GM19468 (cell line): ENCODE data around the gene LYRM9.
"Not testable (repeated sequence)": the region's sequence is repeated elsewhere in the genome, so short reads cannot be mapped to it uniquely, and the experiment has no call there.

Experiments used
- ATAC-seq: cut with Tn5 transposase; IDR thresholded peaks from one replicate; pipeline ENCODE4 v1.9.1; 2021; ENCODE audit warnings: mild to moderate bottlenecking, moderate library complexity, moderate number of reproducible peaks; ENCODE audit not compliant: unreplicated experiment; ENCODE audit errors: extremely low read depth

The LYRM9 gene

DNA sequence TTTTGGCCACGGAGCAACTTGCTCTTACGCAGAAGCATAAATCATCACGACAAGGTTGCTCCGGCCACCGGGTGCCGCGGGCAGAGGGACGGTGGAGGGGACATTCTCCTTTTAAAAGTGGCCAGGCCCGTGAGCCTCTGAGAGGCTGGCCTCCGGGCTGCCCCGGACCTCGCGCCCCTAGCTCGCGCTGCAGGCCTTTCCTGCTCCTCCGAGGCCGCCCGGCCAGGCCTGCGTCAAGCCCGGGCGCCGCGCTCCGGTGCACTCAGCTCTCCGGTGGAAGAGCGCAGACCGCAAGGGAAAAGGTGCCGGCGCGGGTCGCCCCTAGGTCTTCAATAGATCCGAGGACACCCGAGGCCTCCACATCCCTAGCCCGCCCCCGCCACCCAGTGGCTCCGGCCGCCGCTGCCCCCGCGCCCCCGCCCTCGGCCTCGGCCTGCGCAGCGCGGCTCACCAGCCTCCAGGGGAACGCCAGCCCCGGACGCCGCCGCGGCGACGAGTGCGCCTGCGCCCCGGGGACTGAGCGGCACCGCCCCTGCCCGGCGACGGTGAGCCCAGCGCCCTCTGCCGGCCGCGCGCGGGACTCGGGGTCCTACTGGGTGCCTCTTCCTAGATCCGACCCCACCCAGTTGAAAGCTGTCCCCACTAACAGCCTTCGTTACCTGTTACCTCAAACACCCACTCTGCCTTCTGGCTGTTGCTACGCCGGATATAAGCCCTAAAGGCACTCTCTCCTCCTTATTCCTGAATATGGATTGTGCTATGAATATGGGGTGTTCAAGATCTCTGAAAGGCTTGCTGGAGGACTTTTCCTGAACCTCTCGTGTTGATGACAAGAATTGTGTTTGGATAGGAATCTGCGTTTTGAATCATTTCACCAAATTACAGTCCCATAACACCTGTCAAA is at the start of gene LYRM9:
LYRM9 (minus strand) TSS at position 500 of the 904 bp plus-strand sequence. CDS start 10,671 bp downstream, outside the sequence.
- peak; percentile 74 for ATAC-seq

DNA sequence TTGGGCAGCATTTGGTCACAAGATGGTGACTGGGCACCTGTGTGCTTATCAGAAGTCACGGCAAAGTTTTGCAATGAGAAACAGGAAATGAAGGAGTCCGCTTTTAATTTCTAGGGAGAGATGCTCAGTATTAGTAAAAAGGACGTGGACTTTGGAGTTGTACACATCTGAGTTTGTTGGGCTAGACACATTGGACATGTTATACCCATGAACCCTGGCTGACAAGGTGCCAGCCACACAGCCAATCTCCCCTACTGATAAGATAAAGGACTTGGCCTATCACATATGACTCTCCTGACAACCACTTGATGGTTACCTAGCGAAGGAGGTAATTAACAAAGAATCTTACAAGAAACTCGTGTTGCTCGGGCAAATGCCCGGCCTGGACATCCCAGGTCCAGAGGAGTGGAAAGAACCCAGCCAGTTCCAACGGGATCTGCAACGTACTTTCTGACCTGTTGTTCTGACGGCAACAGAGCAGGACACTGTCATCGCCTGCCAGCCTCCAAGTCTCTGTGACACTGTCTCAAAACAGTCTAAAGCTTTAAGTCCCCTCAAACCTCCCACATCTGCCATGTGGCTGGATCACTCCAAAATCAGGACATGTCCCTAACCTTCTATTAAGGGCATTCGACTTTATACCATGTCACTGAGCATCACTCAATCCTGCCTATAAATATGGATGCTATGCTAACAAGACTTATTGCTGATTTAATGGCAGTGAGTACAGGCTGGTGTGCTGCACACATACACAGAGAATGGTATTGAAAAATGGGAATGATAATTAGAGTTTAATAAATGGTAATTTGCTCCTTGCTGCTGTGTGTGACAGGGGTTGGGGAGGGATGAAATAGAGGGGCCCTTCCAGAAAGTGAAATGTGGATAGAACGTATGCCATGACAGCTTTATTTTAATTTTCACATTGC is 47.6 kb upstream of the LYRM9 start:
- ATAC-seq: no peak

DNA sequence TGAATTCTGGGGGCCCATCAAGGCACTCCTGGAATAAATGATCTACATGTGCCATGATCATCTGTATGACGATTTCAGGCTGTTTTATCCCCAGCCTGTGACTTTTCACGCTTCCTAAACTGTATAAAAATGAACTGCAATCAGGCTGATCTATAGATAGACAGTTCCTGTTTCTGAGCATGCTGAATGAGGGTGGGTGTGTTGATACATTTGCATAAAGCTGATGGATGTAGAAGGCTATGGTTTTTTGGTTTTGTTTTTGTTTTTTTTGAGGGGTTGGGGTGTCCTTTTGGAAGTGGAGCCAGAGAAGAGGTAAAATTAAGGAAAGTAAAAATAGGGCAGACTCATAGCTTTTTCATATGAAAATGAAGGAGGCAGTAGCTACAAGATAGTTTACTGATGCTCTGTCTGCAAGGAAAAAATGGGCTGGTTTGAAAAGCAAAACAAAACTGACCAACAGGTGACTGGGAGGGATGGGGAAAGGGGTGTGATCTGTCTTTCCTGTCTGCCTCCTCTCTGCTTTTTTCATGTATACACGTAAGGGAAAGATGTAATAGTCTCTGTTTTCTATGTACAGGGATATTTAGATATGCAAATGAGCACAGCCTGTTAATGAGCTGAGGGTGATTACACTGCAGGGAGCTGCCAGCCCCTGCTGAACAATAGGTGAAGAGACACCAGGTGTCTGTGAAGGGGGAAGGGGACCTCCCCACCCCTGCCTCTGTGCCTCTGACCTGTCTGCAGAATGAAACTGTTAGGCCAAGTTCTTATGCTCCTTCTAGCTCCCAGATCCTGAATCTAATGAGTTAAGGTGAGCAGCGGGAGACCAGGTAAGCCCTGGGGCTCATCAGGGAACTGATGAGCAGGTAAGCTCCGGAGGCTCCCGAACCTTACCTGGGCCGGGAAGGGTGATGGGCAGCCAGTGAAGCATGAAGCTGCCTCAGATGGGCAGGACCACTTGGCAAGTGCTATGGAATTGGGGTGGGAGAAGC is 46.6 kb upstream of the LYRM9 start:
- no peak for ATAC-seq

DNA sequence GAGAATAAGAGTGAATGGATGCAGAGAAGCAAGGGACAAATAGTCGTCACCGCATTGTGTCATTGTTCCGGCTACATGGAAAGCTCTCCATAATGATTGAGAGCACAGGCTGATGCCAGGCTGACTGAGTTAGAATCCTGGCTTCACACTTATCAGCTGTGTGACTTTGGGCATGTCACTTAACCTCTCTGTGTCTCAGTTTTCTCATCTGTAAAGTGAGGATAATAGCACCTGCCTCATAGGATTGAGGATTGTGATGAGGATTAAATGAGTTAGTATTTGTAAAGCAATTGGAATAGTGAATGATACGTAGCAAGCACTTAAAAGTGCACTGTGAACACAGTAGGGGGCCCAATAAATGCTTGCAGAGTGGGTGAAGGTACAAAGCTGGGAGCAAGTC is 45.7 kb upstream of the LYRM9 start:
- no peak for ATAC-seq

DNA sequence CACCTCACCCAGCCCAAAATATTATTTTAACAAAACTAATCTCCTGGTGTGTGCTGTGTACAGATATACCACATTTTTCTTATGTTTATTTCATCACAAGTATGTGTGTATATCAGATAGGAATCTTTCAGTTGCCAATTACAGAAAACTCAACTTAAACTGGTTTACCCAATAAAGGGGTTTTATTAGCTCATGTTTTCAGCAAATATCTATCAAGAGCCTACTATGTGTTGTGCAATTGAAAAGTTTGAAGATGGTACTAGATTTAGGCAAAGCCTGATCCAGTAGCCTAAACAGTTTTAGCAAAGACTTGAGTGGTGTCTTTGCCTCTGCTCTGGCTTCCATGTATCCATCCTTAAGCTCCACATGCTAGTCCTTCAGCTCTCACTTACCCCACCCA is 45.1 kb upstream of the LYRM9 start:
- no peak for ATAC-seq

DNA sequence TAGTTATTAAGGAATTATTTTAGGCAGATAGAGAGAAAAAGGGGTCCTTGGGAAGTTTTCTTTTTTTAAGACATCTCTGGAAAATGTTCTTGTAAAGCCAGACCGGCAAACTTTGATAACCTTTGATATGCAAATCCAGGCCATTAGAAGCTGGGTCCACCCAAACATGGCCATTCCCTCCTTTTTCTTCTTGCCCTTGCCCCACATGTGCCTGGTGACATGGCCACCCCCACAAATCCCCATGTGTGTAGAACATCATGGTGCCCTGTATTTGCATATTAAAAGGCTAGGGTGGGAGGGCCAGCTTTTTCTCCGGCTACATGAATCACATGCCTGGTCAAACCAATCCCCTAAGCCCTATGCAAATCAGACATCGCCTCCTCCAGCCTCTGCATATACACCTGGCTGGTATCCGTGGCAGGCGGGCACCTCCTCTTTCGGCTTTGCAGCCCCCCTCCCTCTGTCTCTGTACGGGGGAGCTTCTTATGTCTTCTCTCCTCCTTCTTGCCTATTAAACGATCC is 43.9 kb upstream of the LYRM9 start:
- ATAC-seq: no peak

DNA sequence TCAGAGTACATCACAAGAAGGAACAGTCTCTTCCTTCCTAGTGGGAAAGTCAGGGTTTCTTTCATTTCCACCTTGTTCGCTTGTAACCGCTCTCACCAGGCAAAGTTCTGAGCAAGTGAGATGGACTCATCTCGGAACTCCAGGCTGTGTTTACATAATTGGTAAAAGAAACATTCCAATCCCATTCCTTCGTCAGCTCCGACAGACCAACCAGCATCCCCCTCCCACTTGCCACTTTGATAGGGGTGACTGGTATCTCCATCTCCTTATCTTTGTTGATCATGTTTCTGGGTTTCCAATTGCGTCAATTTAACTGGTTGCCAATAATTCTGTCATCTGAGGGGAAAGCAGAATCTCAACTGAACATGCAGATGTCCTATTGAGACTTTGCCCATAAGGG is 36.8 kb upstream of the LYRM9 start:
- ATAC-seq: no peak

DNA sequence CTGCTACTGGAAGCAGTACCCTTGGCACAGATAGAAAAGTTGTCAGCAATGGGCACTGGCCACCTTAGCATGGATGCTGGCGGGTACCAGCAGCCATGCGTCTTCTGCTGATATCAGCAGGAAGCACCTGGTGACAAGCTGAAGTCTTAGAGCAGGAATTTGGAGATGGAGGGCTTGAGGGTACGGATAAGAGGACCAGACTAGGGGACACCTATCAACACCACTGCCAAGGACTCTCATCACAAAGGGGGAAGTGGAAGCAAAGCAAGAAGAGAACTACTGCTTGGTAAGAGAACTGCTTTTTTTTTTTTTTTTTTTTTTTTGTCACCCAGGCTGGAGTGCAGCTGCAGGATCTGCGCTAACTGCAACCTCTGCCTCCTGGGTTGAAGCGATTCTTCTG is 35.4 kb upstream of the LYRM9 start:
- ATAC-seq: no peak

DNA sequence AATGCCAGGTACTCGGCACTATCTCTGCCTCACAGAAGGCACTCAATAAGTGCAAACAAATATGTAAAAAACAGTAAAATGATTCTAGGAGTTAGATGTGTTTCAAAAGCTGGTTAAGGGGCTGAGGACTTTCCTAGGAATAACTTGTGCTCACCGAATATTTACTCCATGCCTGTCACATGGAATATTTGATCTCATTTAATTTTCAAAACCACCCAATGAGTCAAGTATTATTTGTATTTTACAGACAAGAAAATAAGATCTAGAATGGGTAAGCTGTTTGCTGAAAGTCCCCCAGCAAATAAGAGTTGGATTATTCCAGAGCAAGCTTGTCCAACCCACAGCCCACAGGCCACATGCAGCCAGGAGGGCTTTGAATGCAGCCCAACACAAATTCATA is 34.6 kb upstream of the LYRM9 start:
- no peak for ATAC-seq

DNA sequence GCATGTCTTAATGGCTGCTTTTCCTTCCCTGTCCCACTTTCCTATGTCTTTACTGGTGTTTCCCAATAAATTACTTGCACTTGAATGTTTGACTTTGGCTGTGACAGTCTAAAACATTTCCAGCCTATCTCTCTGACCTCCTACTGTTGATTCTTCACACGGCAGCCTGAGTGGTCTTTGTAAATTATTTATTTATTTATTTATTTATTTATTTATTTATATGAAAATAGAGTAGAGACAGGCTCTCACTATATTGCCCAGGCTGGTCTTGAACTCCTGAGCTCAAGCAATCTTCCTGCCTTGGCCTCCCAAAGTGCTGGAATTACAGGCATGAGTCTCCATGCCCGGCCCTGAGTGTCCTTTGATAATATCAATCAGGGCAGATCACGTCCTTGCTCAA is 28.4 kb upstream of the LYRM9 start:
- ATAC-seq: no peak

DNA sequence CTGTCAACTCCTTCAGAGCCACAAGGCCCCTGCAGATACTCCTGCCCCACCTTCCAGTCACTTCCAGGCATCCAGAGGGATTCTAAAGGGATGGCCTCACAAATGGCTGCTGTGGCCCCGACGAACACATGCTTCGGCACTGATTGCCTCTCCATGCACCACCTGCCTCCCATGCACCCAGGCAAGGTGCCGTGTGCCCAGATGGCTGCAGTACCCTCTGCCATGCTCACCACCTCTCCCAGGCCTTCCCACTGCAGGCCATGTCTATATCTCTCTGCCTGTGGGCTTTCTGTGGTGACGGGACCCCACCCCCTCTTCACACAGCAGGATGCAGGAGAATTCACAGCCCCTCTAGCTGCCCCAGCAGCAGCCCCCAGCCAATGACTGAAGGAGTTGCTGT is 27.9 kb upstream of the LYRM9 start:
- ATAC-seq: no peak

DNA sequence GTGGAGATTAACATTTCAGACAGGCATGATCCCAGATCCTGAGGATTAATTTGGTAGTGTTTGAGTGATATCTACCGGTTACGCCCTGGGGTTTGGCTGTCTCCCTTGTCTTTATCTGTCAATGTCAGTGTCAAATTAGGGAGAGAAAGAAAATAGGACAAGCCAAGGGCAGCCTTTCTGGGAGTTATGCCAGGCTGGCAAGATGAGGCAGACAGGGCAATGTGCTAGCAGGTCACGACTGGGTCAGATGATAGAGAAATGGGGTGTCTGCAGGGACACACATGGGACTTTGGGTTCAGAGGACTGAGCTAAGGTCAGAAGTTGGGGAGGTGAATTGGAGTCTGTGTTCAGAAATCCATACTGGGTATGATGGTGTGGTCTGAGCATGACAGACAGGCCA is 27.4 kb upstream of the LYRM9 start:
- ATAC-seq: no peak

DNA sequence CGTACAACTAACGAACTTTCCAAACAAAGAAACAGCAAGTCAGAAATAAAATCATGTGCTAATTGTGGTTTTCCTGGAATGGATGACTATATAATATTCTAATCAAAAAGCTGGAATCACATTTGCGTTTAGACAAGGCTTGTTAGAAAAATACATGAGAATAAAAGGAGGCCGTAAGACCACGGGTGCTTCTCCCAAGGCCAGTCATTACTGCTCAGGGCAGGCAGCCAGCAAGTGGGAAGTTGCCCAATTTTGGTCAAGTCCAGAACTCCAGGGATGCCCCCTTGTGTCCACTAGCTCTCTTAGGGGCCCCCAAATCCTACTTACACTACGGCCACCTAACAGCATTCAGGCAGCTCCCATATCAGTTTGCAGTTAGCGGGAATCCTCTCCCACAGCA is 25.9 kb upstream of the LYRM9 start:
- ATAC-seq: no peak

DNA sequence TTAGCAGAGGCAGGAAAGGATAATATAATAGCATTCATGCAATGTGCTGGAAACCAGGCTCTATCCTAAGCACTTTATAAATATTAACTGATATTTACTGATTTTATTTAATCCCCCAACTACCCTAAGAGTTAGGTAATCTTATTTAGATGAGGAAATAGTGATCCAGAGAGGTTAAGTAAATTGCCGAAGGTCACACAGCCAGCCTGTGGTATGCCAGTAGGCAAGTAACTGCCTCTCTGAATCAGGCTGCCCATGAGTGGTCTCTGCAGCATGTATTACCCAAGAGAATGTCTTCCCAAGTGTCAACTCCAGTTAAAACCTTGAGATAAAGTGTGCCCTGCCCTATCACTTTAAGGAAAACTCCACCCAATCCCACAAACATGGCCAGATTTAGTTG is 25.3 kb upstream of the LYRM9 start:
- no peak for ATAC-seq

DNA sequence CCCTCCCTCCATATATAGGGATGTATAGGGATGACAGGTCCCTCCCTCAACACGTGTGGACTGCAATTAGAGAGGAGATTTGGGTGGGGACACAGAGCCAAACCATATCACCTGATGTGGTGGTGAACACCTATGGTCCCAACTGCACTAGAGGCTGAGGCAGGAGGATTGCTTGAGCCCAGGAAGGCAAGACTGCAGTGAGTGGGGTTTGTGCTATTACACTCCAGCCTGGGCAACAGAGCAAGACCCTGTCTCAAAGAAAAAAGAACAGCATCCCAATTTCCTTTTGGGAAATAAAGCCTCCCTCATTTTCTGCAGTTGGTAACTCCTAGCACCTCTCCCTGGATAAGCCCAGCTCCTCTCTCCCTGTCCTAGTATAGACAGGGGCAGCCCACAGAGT is 23.8 kb upstream of the LYRM9 start:
- ATAC-seq: no peak

DNA sequence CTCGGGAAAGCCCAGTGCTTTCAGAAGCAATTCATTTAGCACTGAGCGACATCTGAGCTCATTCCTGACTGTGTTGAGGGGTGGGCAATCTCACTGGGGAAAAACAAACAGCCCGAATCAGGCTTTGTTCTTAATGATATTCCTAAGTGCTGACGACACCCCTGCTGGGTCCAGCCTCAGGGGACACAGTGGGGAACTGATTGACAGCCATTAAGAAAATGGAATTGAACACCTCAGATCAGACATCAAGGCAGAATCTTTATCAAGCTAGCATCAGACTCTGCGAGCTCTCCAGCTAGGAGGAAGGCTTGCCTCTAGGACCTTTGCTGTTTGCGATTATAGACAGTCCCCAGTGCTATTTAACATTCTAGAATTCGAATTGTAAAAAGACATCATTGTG is 22.5 kb upstream of the LYRM9 start:
- ATAC-seq: no peak

DNA sequence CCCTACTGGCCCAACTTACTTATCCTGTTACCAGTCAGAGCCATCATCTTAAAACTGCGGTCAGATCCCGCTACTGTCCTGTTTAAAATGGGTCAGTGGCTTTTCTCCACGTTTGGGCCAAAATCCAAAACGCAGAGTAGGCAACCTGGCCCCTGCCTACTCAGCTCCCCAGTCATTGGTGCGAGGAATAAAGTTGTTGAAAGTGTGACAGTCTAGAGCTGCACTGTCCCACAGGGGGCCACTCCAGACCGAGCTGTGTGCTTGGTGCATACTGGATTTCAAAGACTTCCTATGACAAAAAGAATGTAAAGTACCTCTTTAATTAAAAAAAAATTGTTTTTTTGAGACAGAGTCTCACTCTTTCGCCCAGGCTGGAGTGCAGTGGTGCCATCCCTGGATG is 21.2 kb upstream of the LYRM9 start:
- no peak for ATAC-seq

DNA sequence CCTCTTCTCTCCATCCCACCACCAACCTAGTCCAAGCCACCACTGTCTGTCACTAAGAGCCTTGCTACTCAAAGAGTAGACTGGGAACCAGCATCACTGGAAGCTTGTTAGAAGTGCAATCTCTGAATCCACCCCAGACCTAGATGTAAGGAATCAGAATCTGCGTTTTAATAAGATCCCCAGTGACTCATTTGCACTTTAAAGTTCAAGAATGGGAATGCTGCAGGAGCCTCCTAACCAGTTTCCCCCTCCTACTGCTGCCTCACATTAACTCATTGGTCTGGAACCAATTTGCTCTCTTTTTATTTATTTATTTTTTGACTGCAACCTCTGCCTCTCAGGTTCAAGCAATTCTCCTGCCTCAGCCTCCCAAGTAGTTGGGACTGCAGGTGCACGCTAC is 19.8 kb upstream of the LYRM9 start:
- ATAC-seq: no peak

DNA sequence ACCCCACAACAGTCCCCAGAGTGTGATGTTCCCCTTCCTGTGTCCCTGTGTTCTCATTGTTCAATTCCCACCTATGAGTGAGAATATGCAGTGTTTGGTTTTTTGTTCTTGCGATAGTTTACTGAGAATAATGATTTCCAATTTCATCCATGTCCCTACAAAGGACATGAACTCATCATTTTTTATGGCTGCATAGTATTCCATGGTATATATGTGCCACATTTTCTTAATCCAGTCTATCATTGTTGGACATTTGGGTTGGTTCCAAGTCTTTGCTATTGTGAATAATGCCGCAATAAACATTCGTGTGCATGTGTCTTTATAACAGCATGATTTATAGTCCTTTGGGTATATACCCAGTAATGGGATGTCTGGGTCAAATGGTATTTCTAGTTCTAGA is 19.1 kb upstream of the LYRM9 start:
- ATAC-seq: not testable (repeated sequence)
